ENCODE results near the gene ZDHHC9.
A peak's percentile ranks its signal among the peaks of the same experiment; 100 is the strongest.

ZDHHC9 gene

GRCh38 chrX:129798456-129798855 is 45.2 kb downstream of the ZDHHC9 start:
- peak overlapping the region; percentile 19 for H3K4me2 ChIP-seq (ENCODE audit: low read depth, low read length, poor library complexity, severe bottlenecking)

GRCh38 chrX:129797251-129797906 is 46.3 kb downstream of the ZDHHC9 start:
- Histone ChIP-seq H3K9me2 (replicated peaks; ENCODE audit: low read depth, low read length) (no peaks in the 10 kb centered on the region), H2AFZ (ENCODE audit: low read length) (no peak overlapping the region), H3K79me2 (ENCODE audit: insufficient read depth, low read length) (no peaks in the 10 kb centered on the region), H3K4me1 (ENCODE audit: insufficient read depth, low read length, poor library complexity, severe bottlenecking) (peaks cover 30% of the 10 kb centered on the region), H3K9ac (ENCODE audit: low read depth, low read length, poor library complexity, severe bottlenecking) (no peak overlapping the region), H4K20me1 (ENCODE audit: insufficient read depth, low read length, poor library complexity, severe bottlenecking) (peaks cover 8% of the 10 kb centered on the region), H3F3A (ENCODE audit: low read depth) (no peaks in the 10 kb centered on the region), H3K4me2 (ENCODE audit: low read depth, low read length, poor library complexity, severe bottlenecking) (no peak overlapping the region), H3K27me3 (ENCODE audit: insufficient read depth, low read length, poor library complexity, severe bottlenecking) (no peaks in the 10 kb centered on the region), H3K9me3 (ENCODE audit: insufficient read depth, low read depth, low read length) (no peaks in the 10 kb centered on the region), H3K36me3 (ENCODE audit: insufficient read depth, low read length) (peaks cover 40% of the 10 kb centered on the region; the same call in 1 of the 2 replicates), H3K4me3 (ENCODE audit: low read length, poor library complexity, severe bottlenecking) (no peak overlapping the region)
- TF ChIP-seq EZH2phosphoT487 (IDR thresholded peaks at IDR 0.05; ENCODE audit: borderline replicate concordance), result no peak
- TF ChIP-seq CTCF (conservative IDR thresholded peaks at IDR 0.05; ENCODE audit: low read length), result no peak

More at GRCh38 chrX:129798456-129798855, 45.2 kb downstream of the ZDHHC9 start:
- Histone ChIP-seq H3K9me3 (ENCODE audit: insufficient read depth, low read depth, low read length) (no peaks in the 10 kb centered on the region), H4K20me1 (ENCODE audit: insufficient read depth, low read length, poor library complexity, severe bottlenecking) (peaks cover 8% of the 10 kb centered on the region), H3K27me3 (ENCODE audit: insufficient read depth, low read length, poor library complexity, severe bottlenecking) (no peaks in the 10 kb centered on the region), H2AFZ (ENCODE audit: low read length) (no peak overlapping the region), H3K9me2 (replicated peaks; ENCODE audit: low read depth, low read length) (no peaks in the 10 kb centered on the region), H3K36me3 (ENCODE audit: insufficient read depth, low read length) (peaks cover 30% of the 10 kb centered on the region; the same call in 1 of the 2 replicates), H3K4me3 (ENCODE audit: low read length, poor library complexity, severe bottlenecking) (no peak overlapping the region), H3F3A (ENCODE audit: low read depth) (no peaks in the 10 kb centered on the region), H3K79me2 (ENCODE audit: insufficient read depth, low read length) (no peaks in the 10 kb centered on the region), H3K9ac (ENCODE audit: low read depth, low read length, poor library complexity, severe bottlenecking) (no peak overlapping the region), H3K4me1 (ENCODE audit: insufficient read depth, low read length, poor library complexity, severe bottlenecking) (peaks cover 30% of the 10 kb centered on the region)
- TF ChIP-seq EZH2phosphoT487 (IDR thresholded peaks at IDR 0.05; ENCODE audit: borderline replicate concordance), result no peak
- TF ChIP-seq CTCF (conservative IDR thresholded peaks at IDR 0.05; ENCODE audit: low read length), result no peak

GRCh38 chrX:129795584-129795983 is 48.1 kb downstream of the ZDHHC9 start:
- H3F3A ChIP-seq (ENCODE audit: low read depth), result no peaks in the 10 kb centered on the region
- peaks cover 5% of the 10 kb centered on the region; the same call in 1 of the 2 replicates for H3K79me2 ChIP-seq (ENCODE audit: insufficient read depth, low read length)
- no peak overlapping the region for H2AFZ ChIP-seq (ENCODE audit: low read length)
- no peak overlapping the region for H3K4me2 ChIP-seq (ENCODE audit: low read depth, low read length, poor library complexity, severe bottlenecking)
- TF ChIP-seq EZH2phosphoT487 (IDR thresholded peaks at IDR 0.05; ENCODE audit: borderline replicate concordance) (no peak), CTCF (conservative IDR thresholded peaks at IDR 0.05; ENCODE audit: low read length) (no peak)
- H3K9me3 ChIP-seq (ENCODE audit: insufficient read depth, low read depth, low read length), result no peaks in the 10 kb centered on the region
- H3K9ac ChIP-seq (ENCODE audit: low read depth, low read length, poor library complexity, severe bottlenecking), result no peak overlapping the region
- peaks cover 30% of the 10 kb centered on the region for H3K4me1 ChIP-seq (ENCODE audit: insufficient read depth, low read length, poor library complexity, severe bottlenecking)
- no peak overlapping the region for H3K4me3 ChIP-seq (ENCODE audit: low read length, poor library complexity, severe bottlenecking)
- H3K36me3 ChIP-seq (ENCODE audit: insufficient read depth, low read length), result peaks cover 58% of the 10 kb centered on the region; the same call in 1 of the 2 replicates
- H4K20me1 ChIP-seq (ENCODE audit: insufficient read depth, low read length, poor library complexity, severe bottlenecking), result peaks cover 21% of the 10 kb centered on the region
- H3K27me3 ChIP-seq (ENCODE audit: insufficient read depth, low read length, poor library complexity, severe bottlenecking), result no peaks in the 10 kb centered on the region
- H3K9me2 ChIP-seq (replicated peaks; ENCODE audit: low read depth, low read length), result no peaks in the 10 kb centered on the region
